ACC112 (cell line): ENCODE measurements around the gene DENND4C.
"Not testable (repeated sequence)": the region's sequence is repeated elsewhere in the genome, so short reads cannot be mapped to it uniquely, and the experiment has no call there.

ENCODE experiments used
- H2AFZ ChIP-seq: fragments of 200-600 bp; sonication (generic); one replicate; pipeline ENCODE4 v1.6.0; 2017; ENCODE audit warnings: antibody characterized with exemption, low read length; ENCODE audit not compliant: unreplicated experiment
- H3K27ac ChIP-seq: fragments of 200-600 bp; sonication (generic); 2 replicates; pipeline ENCODE4 v1.5.1; 2014; ENCODE audit warnings: low read depth, mild to moderate bottlenecking, antibody characterized with exemption, low read length, moderate library complexity
- H3K27me3 ChIP-seq: fragments of 200-600 bp; sonication (generic); 2 replicates; pipeline ENCODE4 v1.6.1; 2014; ENCODE audit warnings: mild to moderate bottlenecking, antibody characterized with exemption, low read length, moderate library complexity, mixed read lengths; ENCODE audit not compliant: insufficient read depth
- H3K36me3 ChIP-seq: fragments of 200-600 bp; sonication (generic); 2 replicates; pipeline ENCODE4 v1.6.1; 2016; ENCODE audit warnings: mild to moderate bottlenecking, antibody characterized with exemption, low read length, moderate library complexity, mixed read lengths; ENCODE audit not compliant: insufficient read depth
- H3K4me1 ChIP-seq: fragments of 200-600 bp; sonication (generic); one replicate; pipeline ENCODE4 v1.6.1; 2016; ENCODE audit warnings: low read length, mixed read lengths; ENCODE audit not compliant: insufficient read depth, unreplicated experiment, control insufficient read depth
- H3K4me3 ChIP-seq: fragments of 200-600 bp; sonication (generic); 2 replicates; pipeline ENCODE4 v1.5.1; 2014; ENCODE audit warnings: mild to moderate bottlenecking, low read depth, low read length
- H3K79me2 ChIP-seq: fragments of 200-600 bp; sonication (generic); one replicate; pipeline ENCODE4 v1.6.0; 2016; ENCODE audit warnings: low read length; ENCODE audit not compliant: control insufficient read depth, unreplicated experiment, insufficient read depth

DENND4C gene

DNA sequence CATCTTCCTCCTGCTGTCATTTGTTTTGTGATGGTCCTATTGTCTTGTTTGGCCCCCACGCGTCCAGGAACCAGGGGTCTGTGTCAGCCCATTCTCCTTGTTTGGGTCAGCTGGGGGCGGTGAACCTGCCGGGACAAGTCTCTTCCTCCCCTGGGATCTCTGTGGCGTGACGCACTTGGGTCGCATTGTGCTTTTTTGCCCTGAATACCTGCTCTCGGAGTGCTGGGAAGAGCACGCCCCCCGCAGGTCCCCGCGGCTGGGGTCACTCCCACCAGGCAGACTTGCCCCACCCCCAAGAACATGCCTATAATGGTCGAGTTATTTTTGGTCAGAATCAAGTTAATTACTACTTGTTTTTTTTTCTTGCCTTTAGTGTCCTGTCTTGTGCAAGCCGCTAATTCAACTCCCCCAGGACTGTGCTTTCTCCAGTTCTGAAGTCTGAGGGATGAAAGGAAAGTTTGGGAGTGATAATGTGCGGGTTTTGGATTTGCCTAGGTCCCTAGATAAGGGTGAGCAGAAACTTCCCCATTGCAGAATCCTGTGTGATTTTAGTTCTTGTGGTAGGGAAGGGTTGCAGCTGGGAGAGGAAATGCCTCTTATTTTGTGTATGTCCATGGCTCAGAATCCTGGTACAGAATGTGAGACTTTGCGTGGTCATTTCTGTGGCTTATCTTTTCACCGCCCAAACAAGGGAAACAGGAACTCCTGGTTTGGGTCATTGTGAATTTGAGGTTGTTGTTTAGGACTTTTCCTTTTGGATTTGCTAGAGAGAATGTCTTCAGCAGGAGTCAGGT, 179.1 kb downstream of the DENND4C start:
- Histone ChIP-seq H3K36me3 (no peaks in the 10 kb centered on the region), H2AFZ (peak overlapping the region; percentile 79), H3K4me1 (peaks cover 18% of the 10 kb centered on the region), H3K27me3 (no peaks in the 10 kb centered on the region), H3K4me3 (peak overlapping the region; percentile 79), H3K27ac (no peak overlapping the region), H3K79me2 (no peaks in the 10 kb centered on the region)

DNA sequence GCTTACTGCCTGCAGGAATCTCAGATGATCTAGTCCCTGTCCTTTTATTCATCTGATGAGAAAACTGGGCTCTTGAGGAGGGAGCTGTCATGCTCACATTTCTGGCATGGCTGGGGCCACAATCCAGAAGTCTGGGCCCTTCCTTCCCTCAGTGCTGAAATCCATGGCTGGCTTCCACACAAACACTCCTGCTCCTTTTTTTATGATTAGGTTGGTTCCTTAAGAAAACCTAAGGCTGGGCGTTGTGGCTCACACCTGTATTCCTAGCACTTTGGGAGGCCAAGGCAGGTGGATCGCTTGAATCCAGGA, 179.7 kb downstream of the DENND4C start:
- Histone ChIP-seq H2AFZ (no peak overlapping the region), H3K36me3 (no peaks in the 10 kb centered on the region), H3K4me3 (peak overlapping the region; percentile 79), H3K79me2 (no peaks in the 10 kb centered on the region), H3K4me1 (peaks cover 18% of the 10 kb centered on the region), H3K27me3 (no peaks in the 10 kb centered on the region), H3K27ac (no peak overlapping the region)

DNA sequence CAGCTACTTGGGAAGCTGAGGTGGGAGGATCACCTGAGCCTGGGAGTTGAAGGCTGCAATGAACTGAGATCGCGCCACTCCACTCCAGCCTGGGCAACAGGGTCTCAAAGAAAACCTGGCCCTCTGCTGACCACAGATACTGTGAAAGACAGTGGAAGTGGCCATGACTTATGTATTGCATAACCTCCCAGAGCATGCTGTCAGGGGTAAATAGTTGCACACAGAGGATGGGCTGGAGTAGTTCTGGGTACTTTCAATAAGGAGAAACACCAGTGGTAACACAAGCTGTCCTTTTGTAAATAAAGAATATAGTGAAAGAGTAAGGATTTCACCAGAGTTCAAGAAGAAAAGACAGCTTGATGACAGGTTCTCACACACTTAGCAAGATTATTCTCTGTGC, 180.1 kb downstream of the DENND4C start:
- Histone ChIP-seq H3K4me3 (no peak overlapping the region; the same call in 1 of the 2 replicates), H3K79me2 (no peaks in the 10 kb centered on the region), H3K36me3 (no peaks in the 10 kb centered on the region), H3K4me1 (peaks cover 18% of the 10 kb centered on the region), H3K27me3 (no peaks in the 10 kb centered on the region), H3K27ac (0 out of 2 replicates have a peak overlapping the region, but pooled peaks have one; percentile 6), H2AFZ (no peak overlapping the region)

DNA sequence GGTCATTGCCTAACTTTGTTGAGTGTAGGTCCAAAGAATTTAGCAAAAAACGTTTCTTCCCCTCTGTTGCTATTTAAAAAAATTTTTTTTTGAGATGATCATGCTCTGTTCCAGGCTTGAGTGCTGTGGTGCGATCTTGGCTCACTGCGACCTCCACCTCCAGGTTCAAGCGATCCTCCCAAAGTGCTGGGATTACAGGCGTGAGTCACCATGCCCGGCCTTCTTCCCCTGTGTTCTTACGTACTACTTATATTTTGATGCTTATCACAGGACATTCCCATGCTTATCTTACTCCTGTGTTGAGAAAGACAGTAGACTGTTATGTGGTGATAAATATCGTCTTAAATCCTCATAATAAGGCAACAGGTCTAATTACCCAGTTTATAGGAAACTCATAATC, 180.8 kb downstream of the DENND4C start:
- Histone ChIP-seq H2AFZ (no peak overlapping the region), H3K79me2 (no peaks in the 10 kb centered on the region), H3K27me3 (no peaks in the 10 kb centered on the region), H3K27ac (peak overlapping the region; percentile 26), H3K4me1 (peaks cover 18% of the 10 kb centered on the region), H3K4me3 (no peak overlapping the region), H3K36me3 (no peaks in the 10 kb centered on the region)

DNA sequence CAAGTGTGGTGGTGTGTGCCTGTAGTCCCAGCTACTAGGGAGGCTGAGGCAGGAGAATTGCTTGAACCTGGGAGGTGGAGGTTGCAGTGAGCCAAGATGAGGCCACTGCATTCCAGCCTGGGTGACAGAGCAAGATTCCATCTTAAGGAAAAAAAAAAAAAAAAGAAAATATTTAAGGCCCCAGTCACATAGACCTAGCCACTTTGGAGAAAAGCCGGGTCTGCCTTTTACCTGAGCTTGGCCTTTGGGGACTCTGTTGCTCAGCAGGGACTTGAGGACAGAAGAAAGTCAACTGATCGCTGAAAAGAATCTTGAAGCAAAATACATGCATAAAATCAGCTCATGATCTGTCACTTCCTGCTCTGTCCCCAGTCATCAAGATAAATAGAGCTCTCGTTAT, 183.0 kb downstream of the DENND4C start:
- not testable (repeated sequence) for H3K79me2 ChIP-seq, H3K27me3 ChIP-seq, H2AFZ ChIP-seq, H3K36me3 ChIP-seq, H3K27ac ChIP-seq, H3K4me3 ChIP-seq
- H3K4me1 ChIP-seq: peaks cover 18% of the 10 kb centered on the region

DNA sequence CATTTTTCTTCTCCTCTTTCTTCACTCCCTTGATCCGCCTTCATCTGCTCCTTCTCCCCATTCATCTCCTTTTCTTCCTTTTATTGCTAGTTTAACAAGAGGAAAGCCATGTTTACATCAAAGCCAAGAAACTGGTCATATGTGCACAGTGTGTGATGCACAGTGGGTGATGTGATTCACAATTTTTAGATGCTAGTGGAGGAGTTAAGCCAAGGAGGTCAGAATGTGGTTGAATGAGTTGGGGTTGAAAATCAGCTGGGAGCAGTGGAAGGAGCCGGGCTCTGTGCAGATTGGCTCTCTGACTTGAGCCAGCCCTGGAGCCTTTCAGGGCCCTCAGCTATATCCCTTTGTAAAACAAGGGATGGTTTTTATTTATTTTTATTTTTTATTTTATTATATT, 185.7 kb downstream of the DENND4C start:
- H3K79me2 ChIP-seq: no peaks in the 10 kb centered on the region
- H3K27ac ChIP-seq: no peak overlapping the region
- no peak overlapping the region for H2AFZ ChIP-seq
- H3K4me1 ChIP-seq: peaks cover 6% of the 10 kb centered on the region
- no peaks in the 10 kb centered on the region for H3K27me3 ChIP-seq
- no peak overlapping the region for H3K4me3 ChIP-seq
- H3K36me3 ChIP-seq: no peaks in the 10 kb centered on the region

DNA sequence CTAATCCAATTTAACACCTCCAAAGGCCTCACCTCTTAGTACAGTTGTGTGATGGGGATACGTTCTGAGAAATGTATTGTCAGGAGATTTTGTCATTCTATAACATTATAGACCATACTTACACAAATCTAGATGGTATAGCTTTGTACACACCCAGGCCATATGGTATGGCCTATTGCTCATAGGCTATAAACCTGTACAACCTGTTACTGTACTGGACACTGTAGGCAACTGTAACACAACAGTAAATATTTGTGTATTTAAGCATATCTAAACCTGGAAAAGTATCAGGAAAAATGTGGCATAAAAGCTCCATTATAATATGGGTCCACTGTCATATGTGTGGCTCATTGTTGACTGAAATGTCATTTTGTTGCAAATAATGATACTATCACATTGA, 190.4 kb downstream of the DENND4C start:
- Histone ChIP-seq H3K36me3 (no peaks in the 10 kb centered on the region), H3K27ac (no peak overlapping the region), H3K27me3 (no peaks in the 10 kb centered on the region), H3K79me2 (no peaks in the 10 kb centered on the region), H3K4me1 (peaks cover 6% of the 10 kb centered on the region), H2AFZ (no peak overlapping the region), H3K4me3 (no peak overlapping the region)
